ENCODE measurements around the gene MTHFD2. TPM values are rescaled to one million over a fixed set of nuclear protein-coding genes. Genes with fewer than 3 reads are reported as not detected.

MTHFD2 gene
- total and polyA plus RNA-seq, 2 donors (not counting 3 experiments of a cell fraction or from before 2014, with no cell fraction given) = 25.6 to 83.2 TPM

DNA sequence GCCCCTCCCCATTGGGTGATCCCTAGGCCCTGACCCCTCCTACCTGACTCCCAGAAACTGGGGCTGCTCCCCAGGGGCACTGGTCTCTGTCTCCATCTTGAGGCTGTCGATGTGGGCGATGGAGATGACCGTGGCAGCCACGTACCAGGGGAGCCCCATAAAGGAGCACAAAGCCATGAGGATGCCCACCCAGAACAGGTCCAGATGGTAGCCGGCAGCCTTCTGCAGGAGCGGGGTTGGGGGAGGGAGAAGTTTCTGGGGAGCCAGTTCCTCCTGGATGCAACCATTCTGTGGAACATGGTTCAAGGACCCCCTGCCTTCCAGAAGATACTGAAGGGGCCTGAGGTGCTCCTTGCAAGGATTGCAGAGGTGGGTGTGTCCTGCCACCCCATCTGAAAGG lies 34.0 kb downstream of the MTHFD2 start:
- Histone ChIP-seq H3K9me3 (replicated peaks; ENCODE audit: control insufficient read depth, insufficient read depth, low read length) (no peaks in the 10 kb centered on the region), H3K79me2 (ENCODE audit: control insufficient read depth, insufficient read depth, low read length) (no peaks in the 10 kb centered on the region), H3K27me3 (ENCODE audit: control insufficient read depth in 2 of 2, insufficient read depth in 2 of 2, low read length in 2 of 2) (peaks cover 0 to 1% of the 10 kb centered on the region in 2 experiments), H2AFZ (ENCODE audit: low read depth, low read length) (no peak overlapping the region), H3K9ac (replicated peaks; ENCODE audit: extremely low read depth, insufficient read depth, low read length) (no peak overlapping the region), H3K4me2 (ENCODE audit: insufficient read depth, low read length) (no peak overlapping the region), H3K36me3 (ENCODE audit: control insufficient read depth in 2 of 2, extremely low read depth in 1 of 2, insufficient read depth in 2 of 2, low read length in 2 of 2) (no peaks in the 10 kb centered on the region), H3K27ac (ENCODE audit: insufficient read depth, low read depth, low read length) (no peak overlapping the region), H3K4me1 (ENCODE audit: control insufficient read depth, extremely low read depth, insufficient read depth, low read length) (no peaks in the 10 kb centered on the region), H3K9me1 (replicated peaks; ENCODE audit: control insufficient read depth, extremely low read depth, insufficient read depth, low read length) (no peaks in the 10 kb centered on the region), H3K4me3 (replicated peaks in 1 of 3; ENCODE audit: insufficient read depth in 1 of 3, low read depth in 1 of 3, low read length in 3 of 3) (no peak overlapping the region), H4K20me1 (replicated peaks; ENCODE audit: control insufficient read depth, extremely low read depth, insufficient read depth, low read length) (no peaks in the 10 kb centered on the region)
- intact Hi-C loops (cut with micrococcal nuclease) (no loop called here), dilution Hi-C loops (cut with MboI; ENCODE audit: extremely low pct_ligation_motif_present, low sequenced_read_pairs) (no loop called here)
- ChIA-PET CTCF (no interaction called here), POLR2A (no interaction called here)
- no TSS peak for BruUV-seq (replicated peaks)
- TF ChIP-seq JUN (IDR thresholded peaks at IDR 0.05; ENCODE audit: borderline replicate concordance, insufficient read depth, insufficient read length, low read depth) (no peak), FOS (IDR thresholded peaks at IDR 0.05; ENCODE audit: borderline replicate concordance, insufficient read depth, low read length) (no peak), POLR2AphosphoS5 (IDR thresholded peaks at IDR 0.05; ENCODE audit: insufficient read depth, low read depth, low read length) (no peak), EZH2 (IDR thresholded peaks at IDR 0.05; ENCODE audit: borderline replicate concordance, low read depth, low read length, severe bottlenecking) (no peak), GATA2 (IDR thresholded peaks at IDR 0.05; ENCODE audit: insufficient read depth, insufficient read length, low read depth, low read length) (no peak)
- TF ChIP-seq, protein P1, sequence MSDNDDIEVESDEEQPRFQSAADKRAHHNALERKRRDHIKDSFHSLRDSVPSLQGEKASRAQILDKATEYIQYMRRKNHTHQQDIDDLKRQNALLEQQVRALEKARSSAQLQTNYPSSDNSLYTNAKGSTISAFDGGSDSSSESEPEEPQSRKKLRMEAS (IDR thresholded peaks at IDR 0.05; ENCODE audit: insufficient read depth, insufficient read length) = no peak
- FAIRE-seq (no peak), DNase-seq (ENCODE audit: low read depth, low spot score) (no peak)

DNA sequence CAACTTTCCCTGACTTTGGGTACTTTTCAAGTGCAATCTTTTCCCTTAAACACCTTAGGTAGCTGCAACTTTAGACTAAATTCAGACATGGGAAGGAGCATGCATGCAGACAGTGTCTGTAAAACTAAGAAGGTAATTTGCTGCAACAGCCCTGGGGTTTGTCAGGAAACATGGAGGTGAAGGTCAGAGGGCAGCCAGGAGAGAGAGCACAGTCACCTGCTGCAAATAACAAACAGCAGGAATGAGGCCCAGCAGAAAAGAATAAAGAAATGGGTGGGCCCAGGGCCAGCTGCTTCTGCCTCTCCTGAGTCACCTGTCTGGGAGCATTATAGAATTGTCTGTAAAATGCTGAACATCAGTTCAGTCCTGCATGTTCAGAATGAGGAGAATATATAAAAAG lies 35.2 kb downstream of the MTHFD2 start:
- BruUV-seq (replicated peaks) = no TSS peak
- Histone ChIP-seq H3K4me1 (ENCODE audit: control insufficient read depth, extremely low read depth, insufficient read depth, low read length) (no peaks in the 10 kb centered on the region), H3K27me3 (ENCODE audit: control insufficient read depth in 2 of 2, insufficient read depth in 2 of 2, low read length in 2 of 2) (no peaks in the 10 kb centered on the region), H3K9me3 (replicated peaks; ENCODE audit: control insufficient read depth, insufficient read depth, low read length) (no peaks in the 10 kb centered on the region), H2AFZ (ENCODE audit: low read depth, low read length) (no peak overlapping the region), H3K9ac (replicated peaks; ENCODE audit: extremely low read depth, insufficient read depth, low read length) (no peak overlapping the region), H3K36me3 (ENCODE audit: control insufficient read depth in 2 of 2, extremely low read depth in 1 of 2, insufficient read depth in 2 of 2, low read length in 2 of 2) (no peaks in the 10 kb centered on the region), H3K9me1 (replicated peaks; ENCODE audit: control insufficient read depth, extremely low read depth, insufficient read depth, low read length) (no peaks in the 10 kb centered on the region), H3K79me2 (ENCODE audit: control insufficient read depth, insufficient read depth, low read length) (no peaks in the 10 kb centered on the region), H3K4me2 (ENCODE audit: insufficient read depth, low read length) (no peak overlapping the region), H4K20me1 (replicated peaks; ENCODE audit: control insufficient read depth, extremely low read depth, insufficient read depth, low read length) (no peaks in the 10 kb centered on the region), H3K27ac (ENCODE audit: insufficient read depth, low read depth, low read length) (no peak overlapping the region), H3K4me3 (replicated peaks in 1 of 3; ENCODE audit: insufficient read depth in 1 of 3, low read depth in 1 of 3, low read length in 3 of 3) (no peak overlapping the region)
- intact Hi-C loops (cut with micrococcal nuclease) = no loop called here
- ChIA-PET POLR2A (no interaction called here), CTCF (interaction anchor here (1.4 kb wide), 1 partner anchor 16 kb away, joined by 4 read pairs; no protein-coding TSS in a partner anchor)
- dilution Hi-C loops (cut with MboI; ENCODE audit: extremely low pct_ligation_motif_present, low sequenced_read_pairs) = no loop called here
- no peak for DNase-seq (ENCODE audit: low read depth, low spot score)
- TF ChIP-seq GATA2 (IDR thresholded peaks at IDR 0.05; ENCODE audit: insufficient read depth, insufficient read length, low read depth, low read length) = no peak
- no peak for TF ChIP-seq POLR2AphosphoS5 (IDR thresholded peaks at IDR 0.05; ENCODE audit: insufficient read depth, low read depth, low read length)
- TF ChIP-seq JUN (IDR thresholded peaks at IDR 0.05; ENCODE audit: borderline replicate concordance, insufficient read depth, insufficient read length, low read depth) = no peak
- TF ChIP-seq EZH2 (IDR thresholded peaks at IDR 0.05; ENCODE audit: borderline replicate concordance, low read depth, low read length, severe bottlenecking) = no peak
- no peak for FAIRE-seq

Measured in endothelial cell of umbilical vein (primary cell).